Measurements from ENCODE around the gene RNF130. TPM values are rescaled to one million over a fixed set of nuclear protein-coding genes. Genes with fewer than 3 reads are reported as not detected.
A peak's percentile ranks its signal among the peaks of the same experiment; 100 is the strongest.
"Not testable (repeated sequence)": the region's sequence is repeated elsewhere in the genome, so short reads cannot be mapped to it uniquely, and the experiment has no call there.

RNF130 gene
- total and polyA plus RNA-seq, 7 experiments from 2014 or later: 3.6 to 76.3 (median 21.0) TPM

DNA sequence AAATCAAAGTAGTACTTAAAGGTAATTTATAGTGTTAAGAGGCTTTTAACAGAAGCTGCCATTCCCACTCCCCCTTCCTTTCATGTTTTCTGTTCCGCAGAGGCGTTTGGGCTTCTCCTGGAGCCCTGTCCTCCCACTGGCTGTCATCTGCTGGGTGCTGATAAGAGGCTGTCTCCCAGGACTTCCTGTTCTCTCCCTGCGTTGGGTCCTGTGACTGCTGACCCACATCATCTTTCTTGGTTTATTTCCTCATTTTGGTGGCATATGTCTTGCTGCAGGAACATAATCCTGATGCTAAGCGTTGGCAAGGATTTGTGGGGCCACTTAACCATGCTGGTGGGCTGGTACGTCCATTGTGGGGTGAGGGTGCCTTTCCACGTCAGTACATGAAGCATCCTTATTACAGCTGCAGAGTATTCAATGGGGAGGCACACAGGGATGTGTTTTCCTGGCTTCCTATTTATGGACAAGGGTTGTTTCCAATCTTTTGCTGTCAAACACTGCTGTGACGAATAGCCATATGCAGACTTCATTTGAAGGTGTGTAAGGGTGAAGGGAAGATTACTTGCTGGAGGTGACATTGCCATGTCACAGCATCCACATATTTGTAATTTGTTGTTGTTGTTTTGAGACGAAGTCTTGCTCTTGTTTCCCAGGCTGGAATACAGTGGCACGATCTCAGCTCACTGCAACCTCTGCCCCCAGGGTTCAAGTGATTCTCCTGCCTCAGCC is 22.3 kb upstream of the RNF130 start:
- CTCF ChIA-PET: no interaction called here
- Mint-ChIP-seq H3K27ac (peak overlapping the region in 2 of 9 donors; percentile 22 to 53), H3K27me3 (peaks cover 0 to 11% (median 3%) of the 10 kb centered on the region in 5 donors), H3K36me3 (no peaks in the 10 kb centered on the region), H3K4me1 (peaks cover 0 to 16% (median 11%) of the 10 kb centered on the region in 7 donors), H3K4me3 (peak overlapping the region in 1 of 10 donors; percentile 32), H3K9me3 (peaks cover 0 to 3% (median 0%) of the 10 kb centered on the region in 11 donors)
- H3K4me3 ChIP-seq (ENCODE audit: low read length): no peak overlapping the region
- no peaks in the 10 kb centered on the region for H3K36me3 ChIP-seq (ENCODE audit: control insufficient read depth in 2 of 3, insufficient read depth in 3 of 3, low read length in 3 of 3)
- ATAC-seq (peak; percentile 49), DNase-seq (no peak)
- POLR2A ChIA-PET: no interaction called here
- H3K9me3 ChIP-seq (ENCODE audit: control insufficient read depth in 2 of 3, low read length in 3 of 3): no peaks in the 10 kb centered on the region
- H3K27me3 ChIP-seq (ENCODE audit: control insufficient read depth in 2 of 2, insufficient read depth in 2 of 2, low read length in 2 of 2): no peaks in the 10 kb centered on the region
- H3K4me1 ChIP-seq (ENCODE audit: control insufficient read depth in 2 of 2, insufficient read depth in 2 of 2, low read length in 2 of 2): peaks cover 6% of the 10 kb centered on the region in 2 donors
- H3K27ac ChIP-seq (ENCODE audit: low read depth, low read length): no peak overlapping the region
- intact Hi-C loops (cut with micrococcal nuclease): loop anchor here in 1 of 2 donors (5.0 kb wide), 3 partner anchors 172 to 927 kb away; no protein-coding TSS in a partner anchor

DNA sequence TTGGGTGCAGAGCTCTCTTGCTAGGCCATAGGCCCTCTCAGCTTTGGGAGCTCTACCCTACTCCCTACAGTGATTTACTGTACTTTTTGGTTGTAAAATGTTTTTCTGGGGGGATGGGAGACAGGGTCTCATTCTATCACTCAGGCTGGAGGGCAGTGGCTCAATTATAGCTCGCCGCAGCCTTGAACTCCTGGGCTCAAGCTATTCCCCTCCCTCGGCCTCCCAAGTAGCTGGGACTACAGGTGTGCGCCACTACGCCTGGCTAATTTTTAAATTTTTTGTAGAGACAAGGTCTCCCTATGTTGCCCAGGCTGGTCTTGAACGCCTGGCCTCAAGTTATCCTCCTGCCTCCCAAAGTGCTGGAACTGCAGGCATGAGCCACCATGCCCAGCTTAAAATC is 21.7 kb upstream of the RNF130 start:
- ChIA-PET POLR2A (no interaction called here), CTCF (no interaction called here)
- intact Hi-C loops (cut with micrococcal nuclease): loop anchor here in 1 of 2 donors (5.0 kb wide), 3 partner anchors 171 to 926 kb away; no protein-coding TSS in a partner anchor

DNA sequence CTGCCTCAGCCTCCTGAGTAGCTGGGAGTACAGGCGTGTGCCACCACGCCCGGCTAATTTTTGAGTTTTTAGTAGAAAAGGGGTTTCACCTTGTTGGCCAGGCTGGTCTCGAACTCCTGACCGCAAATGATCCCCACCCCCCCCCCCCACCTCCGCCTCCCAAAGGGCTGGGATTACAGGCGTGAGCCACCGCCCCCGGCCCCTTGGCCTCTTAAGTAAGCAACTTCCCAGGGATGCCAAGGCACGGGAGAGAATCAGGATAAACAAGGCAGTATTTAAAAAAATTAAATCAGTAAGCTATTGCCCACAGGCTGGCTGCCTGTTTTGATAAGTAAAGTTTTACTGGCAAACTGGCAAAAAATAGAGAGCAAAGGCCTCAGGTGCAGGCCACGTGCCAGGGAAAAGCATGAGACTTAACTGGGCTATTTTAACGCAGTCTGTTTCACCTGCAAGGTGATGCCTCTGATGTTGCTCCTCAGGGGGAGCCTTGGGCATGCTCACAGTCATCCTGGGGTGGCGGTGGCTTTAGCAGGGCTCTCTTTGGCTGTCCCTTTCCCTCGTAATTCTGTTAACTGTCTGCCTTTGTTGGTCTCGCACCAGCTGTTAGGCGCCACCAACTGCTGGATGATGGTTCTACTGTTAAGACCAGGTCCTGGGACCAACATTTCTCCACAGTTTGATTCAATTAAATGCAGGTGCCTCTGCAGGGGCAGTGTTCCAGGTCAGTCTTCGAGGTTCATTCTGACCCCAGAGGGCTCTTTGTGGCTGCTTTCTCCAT is 19.4 kb upstream of the RNF130 start:
- CTCF ChIA-PET: interaction anchor here (0.6 to 1.2 kb wide), 3 partner anchors 21 to 1860 kb away, joined by 3 to 6 read pairs (median 3); no protein-coding TSS in a partner anchor
- Mint-ChIP-seq H3K9me3 (peaks cover 0 to 1% (median 0%) of the 10 kb centered on the region in 11 donors), H3K4me3 (peak overlapping the region; percentile 44 to 92 (median 86)), H3K27me3 (peaks cover 0 to 11% (median 3%) of the 10 kb centered on the region in 5 donors), H3K36me3 (no peaks in the 10 kb centered on the region), H3K4me1 (peaks cover under 1 to 28% (median 22%) of the 10 kb centered on the region in 7 donors), H3K27ac (peak overlapping the region in 7 of 9 donors; percentile 6 to 83 (median 36))
- Histone ChIP-seq H3K27ac (ENCODE audit: low read depth, low read length) (peak overlapping the region; percentile 63), H3K9me3 (ENCODE audit: control insufficient read depth in 2 of 3, low read length in 3 of 3) (no peaks in the 10 kb centered on the region), H3K27me3 (ENCODE audit: control insufficient read depth in 2 of 2, insufficient read depth in 2 of 2, low read length in 2 of 2) (no peaks in the 10 kb centered on the region), H3K36me3 (ENCODE audit: control insufficient read depth in 2 of 3, insufficient read depth in 3 of 3, low read length in 3 of 3) (no peaks in the 10 kb centered on the region), H3K4me1 (ENCODE audit: control insufficient read depth in 2 of 2, insufficient read depth in 2 of 2, low read length in 2 of 2) (peaks cover 6% of the 10 kb centered on the region in 2 donors), H3K4me3 (ENCODE audit: low read length) (peak overlapping the region; percentile 81)
- intact Hi-C loops (cut with micrococcal nuclease): loop anchor here (1.0 to 5.0 kb wide), 10 partner anchors 19 to 924 kb away; partner anchors contain the start of genes MAML1 (in 1 of the 2), MRNIP (in 1 of the 2) and TBC1D9B (in 1 of the 2)
- ATAC-seq: no peak
- POLR2A ChIA-PET: interaction anchor here (0.6 to 3.1 kb wide), 4 partner anchors 16 to 468 kb away, joined by 3 to 8 read pairs (median 4); partner anchors contain the start of gene HNRNPH1
- no peak for DNase-seq

More for the DNA sequence above, 21.7 kb upstream of the RNF130 start:
- H3K9me3 Mint-ChIP-seq: peaks cover 0 to 3% (median 0%) of the 10 kb centered on the region in 11 donors
- DNase-seq (no peak), ATAC-seq (no peak)
- peak overlapping the region in 1 of 9 donors; percentile 30 for H3K27ac Mint-ChIP-seq
- Histone ChIP-seq H3K27me3 (ENCODE audit: control insufficient read depth in 2 of 2, insufficient read depth in 2 of 2, low read length in 2 of 2) (no peaks in the 10 kb centered on the region), H3K9me3 (ENCODE audit: control insufficient read depth in 2 of 3, low read length in 3 of 3) (no peaks in the 10 kb centered on the region), H3K36me3 (ENCODE audit: control insufficient read depth in 2 of 3, insufficient read depth in 3 of 3, low read length in 3 of 3) (no peaks in the 10 kb centered on the region), H3K4me1 (ENCODE audit: control insufficient read depth in 2 of 2, insufficient read depth in 2 of 2, low read length in 2 of 2) (peaks cover 6% of the 10 kb centered on the region in 2 donors), H3K4me3 (ENCODE audit: low read length) (no peak overlapping the region), H3K27ac (ENCODE audit: low read depth, low read length) (no peak overlapping the region)
- H3K4me3 Mint-ChIP-seq: no peak overlapping the region
- H3K36me3 Mint-ChIP-seq: no peaks in the 10 kb centered on the region
- peaks cover 0 to 11% (median 3%) of the 10 kb centered on the region in 5 donors for H3K27me3 Mint-ChIP-seq
- peaks cover 0 to 16% (median 11%) of the 10 kb centered on the region in 7 donors for H3K4me1 Mint-ChIP-seq

DNA sequence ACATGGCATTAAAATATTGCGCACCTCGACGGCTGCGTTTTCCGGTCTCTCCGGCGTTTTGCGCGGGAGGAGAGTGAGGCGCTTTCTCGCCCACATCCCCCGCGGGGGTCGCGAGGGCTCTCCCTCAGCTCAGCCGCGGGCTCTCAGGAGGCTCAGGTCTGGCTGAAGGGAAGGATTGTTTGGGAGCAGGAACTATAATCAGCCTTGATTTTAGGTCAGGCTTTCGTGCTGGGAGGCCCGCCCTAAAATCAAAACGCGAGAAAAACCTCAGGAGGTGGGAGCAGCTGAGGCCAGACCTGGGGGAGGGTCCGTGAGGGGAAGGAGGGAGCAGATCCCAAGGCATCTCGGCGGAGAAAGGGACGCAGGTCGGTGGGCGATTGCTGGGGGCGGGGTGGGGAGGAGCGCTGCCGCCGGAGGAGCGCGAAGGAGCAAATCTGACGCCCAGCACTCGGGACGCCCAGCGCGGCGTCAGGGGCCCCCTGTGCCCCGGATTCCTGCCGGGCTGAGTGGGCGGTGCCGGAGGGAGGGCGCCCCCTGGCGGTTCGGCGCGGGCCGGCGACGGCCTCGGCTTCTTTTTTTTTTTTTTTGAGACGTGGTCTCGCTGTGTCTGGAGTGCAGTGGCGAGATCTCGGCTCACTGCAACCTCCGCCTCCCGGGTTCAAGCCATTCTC is 18.7 kb upstream of the RNF130 start:
- H3K9me3 Mint-ChIP-seq: peaks cover 0 to 1% (median 0%) of the 10 kb centered on the region in 11 donors
- peak; percentile 90 for ATAC-seq
- no peaks in the 10 kb centered on the region for H3K27me3 ChIP-seq (ENCODE audit: control insufficient read depth in 2 of 2, insufficient read depth in 2 of 2, low read length in 2 of 2)
- H3K4me1 Mint-ChIP-seq: peaks cover 6 to 34% (median 27%) of the 10 kb centered on the region in 7 donors
- H3K36me3 Mint-ChIP-seq: no peaks in the 10 kb centered on the region
- peaks cover 0 to 10% (median 0%) of the 10 kb centered on the region in 5 donors for H3K27me3 Mint-ChIP-seq
- POLR2A ChIA-PET: interaction anchor here (0.6 to 3.1 kb wide), 4 partner anchors 15 to 467 kb away, joined by 3 to 8 read pairs (median 4); partner anchors contain the start of gene HNRNPH1
- H3K9me3 ChIP-seq (ENCODE audit: control insufficient read depth in 2 of 3, low read length in 3 of 3): no peaks in the 10 kb centered on the region
- intact Hi-C loops (cut with micrococcal nuclease): loop anchor here (1.0 to 5.0 kb wide), 10 partner anchors 18 to 923 kb away; partner anchors contain the start of genes MAML1 (in 1 of the 2), MRNIP (in 1 of the 2) and TBC1D9B (in 1 of the 2)
- H3K4me3 Mint-ChIP-seq: peak overlapping the region; percentile 82 to 92 (median 88)
- H3K36me3 ChIP-seq (ENCODE audit: control insufficient read depth in 2 of 3, insufficient read depth in 3 of 3, low read length in 3 of 3): no peaks in the 10 kb centered on the region
- peaks cover 6% of the 10 kb centered on the region in 2 donors for H3K4me1 ChIP-seq (ENCODE audit: control insufficient read depth in 2 of 2, insufficient read depth in 2 of 2, low read length in 2 of 2)
- CTCF ChIA-PET: interaction anchor here (1.0 kb wide), 1 partner anchor 327 kb away, joined by 4 read pairs; no protein-coding TSS in a partner anchor
- peak overlapping the region; percentile 81 for H3K4me3 ChIP-seq (ENCODE audit: low read length)
- peak; percentile 71 to 90 (median 85) for DNase-seq
- peak overlapping the region in 8 of 9 donors; percentile 48 to 95 (median 84) for H3K27ac Mint-ChIP-seq
- H3K27ac ChIP-seq (ENCODE audit: low read depth, low read length): peak overlapping the region; percentile 63

DNA sequence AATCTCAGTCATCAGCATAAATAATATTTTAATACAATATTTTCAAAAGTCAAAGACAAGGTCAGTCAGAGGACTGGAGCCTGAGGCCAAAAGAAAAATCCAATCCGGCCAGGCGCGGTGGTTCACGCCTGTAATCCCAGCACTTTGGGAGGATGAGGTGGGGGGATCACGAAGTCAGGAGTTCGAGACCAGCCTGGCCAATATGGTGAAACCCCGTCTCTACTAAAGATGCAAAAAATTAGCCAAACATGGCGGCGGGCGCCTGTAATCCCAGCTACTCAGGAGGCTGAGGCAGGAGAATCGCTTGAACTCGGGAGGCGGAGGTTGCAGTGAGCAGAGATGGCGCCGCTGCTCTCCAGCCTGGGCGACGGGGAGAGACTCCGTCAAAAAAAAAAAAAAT is 18.1 kb upstream of the RNF130 start:
- H3K36me3 Mint-ChIP-seq; DNase-seq; H3K27ac ChIP-seq (ENCODE audit: low read depth, low read length); H3K27me3 ChIP-seq (ENCODE audit: control insufficient read depth in 2 of 2, insufficient read depth in 2 of 2, low read length in 2 of 2); H3K27me3 Mint-ChIP-seq; ATAC-seq; H3K4me1 ChIP-seq (ENCODE audit: control insufficient read depth in 2 of 2, insufficient read depth in 2 of 2, low read length in 2 of 2); H3K9me3 Mint-ChIP-seq; H3K9me3 ChIP-seq (ENCODE audit: control insufficient read depth in 2 of 3, low read length in 3 of 3); H3K36me3 ChIP-seq (ENCODE audit: control insufficient read depth in 2 of 3, insufficient read depth in 3 of 3, low read length in 3 of 3); H3K4me3 ChIP-seq (ENCODE audit: low read length): not testable (repeated sequence)
- H3K4me1 Mint-ChIP-seq: peaks cover 6 to 34% (median 27%) of the 10 kb centered on the region in 7 donors
- H3K27ac Mint-ChIP-seq: peak overlapping the region in 7 of 9 donors; percentile 48 to 95 (median 79)
- POLR2A ChIA-PET: interaction anchor here (0.8 to 3.1 kb wide), 2 partner anchors 180 to 466 kb away, joined by 4 to 8 read pairs; partner anchors contain the start of gene HNRNPH1
- CTCF ChIA-PET: interaction anchor here (0.6 to 1.0 kb wide), 2 partner anchors 327 to 371 kb away, joined by 3 to 4 read pairs; no protein-coding TSS in a partner anchor
- intact Hi-C loops (cut with micrococcal nuclease): loop anchor here (1.0 to 5.0 kb wide), 10 partner anchors 17 to 922 kb away; partner anchors contain the start of genes MAML1 (in 1 of the 2), MRNIP (in 1 of the 2) and TBC1D9B (in 1 of the 2)
- H3K4me3 Mint-ChIP-seq: peak overlapping the region; percentile 4 to 92 (median 86)
